K562 (cell line): ENCODE measurements around the gene ANTKMT. TPM values are rescaled to one million over a fixed set of nuclear protein-coding genes. Genes with fewer than 3 reads are reported as not detected.

Experiments used
- BCLAF1 ChIP-seq, 2 experiments: fragments of 450-650 bp in 1 of 2; IDR thresholded peaks; 2 replicates each; pipeline ENCODE4 v1.6.1; 2011 to 2017; ENCODE audit warnings: low read depth in 2 of 2, antibody characterized with exemption in 1 of 2, borderline replicate concordance in 1 of 2, low read length in 1 of 2, mild to moderate bottlenecking in 1 of 2, mixed read lengths in 1 of 2; ENCODE audit not compliant: control insufficient read depth in 1 of 2
- CHCHD3 ChIP-seq: fragments of 250-450 bp; sonication (Bioruptor Pico); IDR thresholded peaks from 2 replicates; pipeline ENCODE4 v2.1.2; 2022; ENCODE audit warnings: mild to moderate bottlenecking
- CREB3L1 ChIP-seq: fragments of 450-650 bp; IDR thresholded peaks from 2 replicates; pipeline ENCODE4 v1.6.1; 2014; ENCODE audit warnings: low read depth, mild to moderate bottlenecking, moderate library complexity, borderline replicate concordance
- CTBP1 ChIP-seq: fragments of 450-650 bp; IDR thresholded peaks from 2 replicates; pipeline ENCODE4 v1.6.1; 2016; ENCODE audit warnings: borderline replicate concordance
- E2F3 ChIP-seq: fragments of 250-450 bp; sonication (Bioruptor Pico); IDR thresholded peaks from 2 replicates; pipeline ENCODE4 v1.4.0; 2020; ENCODE audit warnings: mild to moderate bottlenecking
- HDAC2 ChIP-seq: fragments of 450-650 bp; IDR thresholded peaks from 2 replicates; pipeline ENCODE4 v1.6.1; 2016; ENCODE audit warnings: mild to moderate bottlenecking
- HOXB6 ChIP-seq: fragments of 250-450 bp; sonication (Bioruptor Pico); IDR thresholded peaks from 2 replicates; pipeline ENCODE4 v1.5.1; 2022; ENCODE audit warnings: mild to moderate bottlenecking, borderline replicate concordance
- IFI16 ChIP-seq: fragments of 250-450 bp; sonication (Bioruptor Pico); IDR thresholded peaks from 2 replicates; pipeline ENCODE4 v2.1.2; 2022; ENCODE audit warnings: mild to moderate bottlenecking, inconsistent platforms
- L3MBTL2 ChIP-seq: fragments of 450-650 bp; IDR thresholded peaks from 2 replicates; pipeline ENCODE4 v1.6.1; 2016; ENCODE audit warnings: mild to moderate bottlenecking, moderate library complexity
- MCM7 ChIP-seq, 2 experiments: fragments of 450-650 bp; IDR thresholded peaks; 2 replicates each; pipeline ENCODE4 v1.6.1; 2016 to 2018
- MTA2 ChIP-seq: fragments of 450-650 bp; IDR thresholded peaks from 2 replicates; pipeline ENCODE4 v1.6.1; 2016; ENCODE audit warnings: low read depth
- PHF20 ChIP-seq: fragments of 450-650 bp; IDR thresholded peaks from 2 replicates; pipeline ENCODE4 v1.6.1; 2018; ENCODE audit not compliant: partially characterized antibody
- RAD21 ChIP-seq, 2 experiments: fragments of 250-450 bp in 1 of 2; fragments of 450-650 bp in 1 of 2; sonication (Bioruptor Pico) in 1 of 2; formaldehyde crosslinking in 1 of 2; IDR thresholded peaks in 1 of 2; conservative IDR thresholded peaks in 1 of 2; 2 replicates each; pipeline versions ENCODE4 v1.4.0 to v1.8.0; 2020 to 2022; ENCODE audit warnings: mild to moderate bottlenecking in 2 of 2, moderate library complexity in 1 of 2
- SP2 ChIP-seq: IDR thresholded peaks from 2 replicates; pipeline ENCODE4 v1.6.1; 2011; ENCODE audit warnings: mild to moderate bottlenecking, low read depth, low read length, moderate library complexity; ENCODE audit not compliant: poor library complexity, severe bottlenecking; ENCODE audit errors: extremely low read depth
- ZNF57 ChIP-seq: fragments of 450-650 bp; formaldehyde crosslinking; IDR thresholded peaks from 2 replicates; pipeline ENCODE4 v1.4.0; 2020; ENCODE audit warnings: mild to moderate bottlenecking, moderate library complexity
- polyA plus RNA-seq, 8 experiments: library from polyadenylated mRNA; depleted of rRNA in 4 of 8; stranded (reverse) in 5 of 8; unstranded in 3 of 8; fragments of >200 nt; fragmentation: Nextera tagmentation in 2 of 8; fragmentation: Illumina TruSeq in 1 of 8; extraction: Ambion mirVana in 2 of 8; extraction: Trizol in 1 of 8; gene quantifications; 2 replicates each; pipeline versions ENCODE4 v1.2.1 to v1.2.3, GENCODE V29; 2011 to 2014; ENCODE audit warnings: inconsistent platforms in 1 of 8, missing spikeins in 1 of 8
- total RNA-seq, 7 experiments: library from RNA; depleted of rRNA in 6 of 7; stranded (reverse); fragments of >200 nt in 6 of 7; fragmentation: Illumina TruSeq in 2 of 7; extraction: Trizol in 2 of 7; gene quantifications; 2 replicates each; pipeline versions ENCODE4 v1.2.1 to v1.2.3, GENCODE V29; 2011 to 2021; ENCODE audit warnings: low replicate concordance in 1 of 7
- TF ChIP-seq, protein P1 (sequence below): fragments of 250-450 bp; sonication (Bioruptor Pico); IDR thresholded peaks from 2 replicates; pipeline ENCODE4 v1.8.0; 2021; ENCODE audit warnings: mild to moderate bottlenecking, moderate library complexity
- TF ChIP-seq, protein P2 (sequence below): sonication (generic); formaldehyde crosslinking; IDR thresholded peaks from 2 replicates; pipeline ENCODE4 v1.8.0; 2022; ENCODE audit warnings: mild to moderate bottlenecking, missing genetic modification reagents
- TF ChIP-seq, protein P3 (sequence below), 2 experiments: IDR thresholded peaks; 2 replicates each; pipeline ENCODE4 v1.6.1; 2011; ENCODE audit warnings: borderline replicate concordance in 1 of 2, control low read depth in 1 of 2, low read depth in 1 of 2, low read length in 1 of 2, mild to moderate bottlenecking in 1 of 2, mixed read lengths in 1 of 2, moderate library complexity in 1 of 2; ENCODE audit not compliant: insufficient read depth in 1 of 2, insufficient read length in 1 of 2, poor library complexity in 1 of 2, severe bottlenecking in 1 of 2; ENCODE audit errors: extremely low read depth in 1 of 2

The ANTKMT gene
- total and polyA plus RNA-seq, 9 of the 15 experiments (the other 6 are each of a cell fraction or from before 2014, with no cell fraction given), result 0.58 to 217 (median 19.1) TPM

DNA sequence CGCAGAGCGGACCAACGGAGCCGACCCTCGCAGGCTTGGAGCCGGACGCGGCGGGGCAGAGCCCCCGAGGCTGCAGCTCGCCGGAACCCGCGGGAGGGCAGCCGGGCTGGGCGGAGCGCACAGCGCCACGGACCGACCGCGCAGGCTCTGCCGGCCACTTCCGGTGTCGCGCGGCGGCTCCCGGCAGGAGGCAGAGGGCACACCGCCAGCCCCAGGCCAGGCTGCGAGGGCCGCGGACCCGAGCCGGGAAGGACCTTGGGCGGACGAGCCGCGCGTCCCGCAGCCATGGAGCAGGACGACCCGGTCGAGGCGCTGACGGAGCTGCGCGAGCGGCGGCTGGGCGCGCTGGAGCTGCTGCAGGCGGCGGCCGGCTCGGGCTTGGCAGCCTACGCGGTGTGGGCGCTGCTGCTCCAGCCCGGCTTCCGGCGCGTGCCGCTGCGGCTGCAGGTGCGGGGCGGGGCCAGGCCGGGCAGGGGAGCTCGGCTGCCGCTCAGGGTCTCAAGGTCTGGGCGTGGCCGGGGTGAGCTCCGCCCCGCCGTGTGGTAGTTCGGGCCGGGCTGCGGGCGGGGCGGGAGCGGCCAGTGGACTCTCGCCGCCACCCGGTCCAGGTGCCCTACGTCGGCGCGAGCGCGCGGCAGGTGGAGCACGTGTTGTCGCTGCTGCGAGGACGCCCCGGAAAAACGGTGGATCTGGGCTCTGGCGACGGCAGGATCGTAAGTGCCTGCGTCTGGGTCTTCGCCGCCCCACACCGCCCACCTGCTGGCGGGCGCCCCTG, at the start of gene ANTKMT (continued):
- TF ChIP-seq IFI16 (CRISPR knock-in tag) (no peak), CHCHD3 (no peak), CREB3L1 (peak; percentile 84), E2F3 (peak; percentile 64; the same call in 1 of the 2 replicates), HOXB6 (CRISPR knock-in tag) (no peak), RAD21 (CRISPR knock-in tag; conservative IDR thresholded peaks at IDR 0.05 in 1 of 2, IDR thresholded peaks at IDR 0.05 in 1 of 2) (no peak; a peak in 1 of 4 replicates), HDAC2 (no peak), BCLAF1 (IDR thresholded peaks at IDR 0.05; ENCODE audit: borderline replicate concordance in 1 of 2, control insufficient read depth in 1 of 2, low read depth in 2 of 2, low read length in 1 of 2) (peak in 1 of 2 experiments; percentile 68; a peak in 1 of 4 replicates), MCM7 (IDR thresholded peaks at IDR 0.05) (no peak), CTBP1 (peak; percentile 99), ZNF57 (CRISPR knock-in tag) (no peak), L3MBTL2 (peak; percentile 99), PHF20 (peak; percentile 65), SP2 (no peak), MTA2 (no peak)
- TF ChIP-seq, protein P1, sequence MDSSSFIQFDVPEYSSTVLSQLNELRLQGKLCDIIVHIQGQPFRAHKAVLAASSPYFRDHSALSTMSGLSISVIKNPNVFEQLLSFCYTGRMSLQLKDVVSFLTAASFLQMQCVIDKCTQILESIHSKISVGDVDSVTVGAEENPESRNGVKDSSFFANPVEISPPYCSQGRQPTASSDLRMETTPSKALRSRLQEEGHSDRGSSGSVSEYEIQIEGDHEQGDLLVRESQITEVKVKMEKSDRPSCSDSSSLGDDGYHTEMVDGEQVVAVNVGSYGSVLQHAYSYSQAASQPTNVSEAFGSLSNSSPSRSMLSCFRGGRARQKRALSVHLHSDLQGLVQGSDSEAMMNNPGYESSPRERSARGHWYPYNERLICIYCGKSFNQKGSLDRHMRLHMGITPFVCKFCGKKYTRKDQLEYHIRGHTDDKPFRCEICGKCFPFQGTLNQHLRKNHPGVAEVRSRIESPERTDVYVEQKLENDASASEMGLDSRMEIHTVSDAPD (CRISPR knock-in tag), result no peak
- TF ChIP-seq, protein P2, sequence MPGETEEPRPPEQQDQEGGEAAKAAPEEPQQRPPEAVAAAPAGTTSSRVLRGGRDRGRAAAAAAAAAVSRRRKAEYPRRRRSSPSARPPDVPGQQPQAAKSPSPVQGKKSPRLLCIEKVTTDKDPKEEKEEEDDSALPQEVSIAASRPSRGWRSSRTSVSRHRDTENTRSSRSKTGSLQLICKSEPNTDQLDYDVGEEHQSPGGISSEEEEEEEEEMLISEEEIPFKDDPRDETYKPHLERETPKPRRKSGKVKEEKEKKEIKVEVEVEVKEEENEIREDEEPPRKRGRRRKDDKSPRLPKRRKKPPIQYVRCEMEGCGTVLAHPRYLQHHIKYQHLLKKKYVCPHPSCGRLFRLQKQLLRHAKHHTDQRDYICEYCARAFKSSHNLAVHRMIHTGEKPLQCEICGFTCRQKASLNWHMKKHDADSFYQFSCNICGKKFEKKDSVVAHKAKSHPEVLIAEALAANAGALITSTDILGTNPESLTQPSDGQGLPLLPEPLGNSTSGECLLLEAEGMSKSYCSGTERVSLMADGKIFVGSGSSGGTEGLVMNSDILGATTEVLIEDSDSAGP (CRISPR knock-in tag), result no peak; the same call in 1 of the 2 replicates
- TF ChIP-seq, protein P3, sequence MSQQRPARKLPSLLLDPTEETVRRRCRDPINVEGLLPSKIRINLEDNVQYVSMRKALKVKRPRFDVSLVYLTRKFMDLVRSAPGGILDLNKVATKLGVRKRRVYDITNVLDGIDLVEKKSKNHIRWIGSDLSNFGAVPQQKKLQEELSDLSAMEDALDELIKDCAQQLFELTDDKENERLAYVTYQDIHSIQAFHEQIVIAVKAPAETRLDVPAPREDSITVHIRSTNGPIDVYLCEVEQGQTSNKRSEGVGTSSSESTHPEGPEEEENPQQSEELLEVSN (IDR thresholded peaks at IDR 0.05; ENCODE audit: borderline replicate concordance in 1 of 2, extremely low read depth in 1 of 2, insufficient read depth in 1 of 2, insufficient read length in 1 of 2, low read depth in 1 of 2, low read length in 1 of 2, poor library complexity in 1 of 2, severe bottlenecking in 1 of 2), result peak; percentile 98 to 99
